RKO (cell line): ENCODE results near the gene ETF1.
A peak's percentile ranks its signal among the peaks of the same experiment; 100 is the strongest.

Experiments used
- DNase-seq: peaks from one replicate; pipeline ENCODE4 v3.0.0-alpha.2; 2016; ENCODE audit warnings: low spot score

Gene ETF1

DNA sequence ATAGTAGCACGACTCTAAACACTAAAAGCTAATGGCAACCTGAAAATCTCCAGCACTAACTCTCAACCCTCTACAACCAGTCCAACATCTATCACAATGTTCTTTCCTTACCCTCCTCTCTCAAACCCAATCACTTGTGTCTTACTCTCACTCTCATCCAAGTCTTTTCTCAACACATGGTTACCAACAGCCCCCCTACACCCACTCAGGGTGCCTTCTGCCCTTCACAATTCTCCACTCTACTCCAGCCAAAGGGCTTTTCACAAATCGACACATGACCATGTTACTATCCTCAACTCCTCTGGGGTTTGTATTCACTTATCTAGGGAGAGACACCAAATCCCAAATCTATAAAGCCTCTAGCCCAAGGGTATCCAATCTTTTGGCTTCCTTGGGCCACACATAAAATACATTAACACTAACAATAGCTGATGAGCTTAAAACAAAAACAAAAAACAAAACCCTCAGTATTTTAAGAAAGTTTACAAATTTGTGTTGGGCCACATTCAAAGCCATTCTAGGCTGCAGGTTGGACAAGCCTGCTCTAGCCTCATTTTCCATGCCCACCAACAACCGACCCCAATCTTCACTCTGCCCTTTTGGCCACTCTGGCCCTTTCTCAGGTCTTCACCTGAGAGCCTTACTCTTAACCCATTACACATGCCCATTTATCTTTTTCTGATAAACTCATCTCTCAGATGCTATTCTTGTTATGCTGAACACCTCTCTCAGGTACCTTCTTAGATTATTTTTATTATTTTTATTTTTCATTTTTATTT is 20.5 kb upstream of the ETF1 start:
- no peak for DNase-seq

- no peak for DNase-seq
Observed at GRCh38 chr5:138560971-138561370, 17.9 kb upstream of the ETF1 start.

- DNase-seq, result no peak
Observed at GRCh38 chr5:138559937-138560336, 16.9 kb upstream of the ETF1 start.

- no peak for DNase-seq
Observed at GRCh38 chr5:138557677-138558076, 14.6 kb upstream of the ETF1 start.

- DNase-seq, result no peak
Observed at GRCh38 chr5:138554143-138554542, 11.1 kb upstream of the ETF1 start.

DNA sequence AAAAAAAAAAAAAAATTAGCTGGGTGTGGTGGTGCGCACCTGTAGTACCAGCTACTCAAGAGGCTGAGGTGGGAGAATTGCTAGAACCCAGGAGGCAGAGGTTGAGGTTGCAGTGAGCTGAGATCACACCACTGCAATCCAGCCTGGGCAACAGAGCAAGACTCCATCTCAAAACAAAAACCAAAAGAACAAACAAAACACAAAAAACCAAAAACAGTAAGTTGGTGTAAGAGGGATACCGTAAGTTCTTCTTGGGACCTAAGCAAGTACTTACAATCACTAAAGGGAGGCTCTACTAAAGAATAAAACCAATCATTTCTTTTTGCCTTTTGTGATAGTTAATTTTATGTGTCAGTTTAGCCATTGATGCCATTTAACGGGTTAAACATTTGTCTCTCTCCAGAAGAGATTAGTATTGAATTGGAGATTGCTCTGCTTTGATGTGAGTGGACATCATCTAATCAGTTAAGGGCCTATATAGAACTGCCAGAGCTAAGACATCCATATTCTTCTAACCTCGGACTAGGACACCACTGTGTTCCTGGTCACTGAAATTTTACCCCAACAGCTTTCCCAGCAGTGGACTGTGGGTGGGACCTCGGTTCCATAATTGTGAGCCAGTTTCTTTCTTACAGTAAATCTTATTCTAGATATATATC is 10.5 kb upstream of the ETF1 start:
- DNase-seq, result no peak

DNA sequence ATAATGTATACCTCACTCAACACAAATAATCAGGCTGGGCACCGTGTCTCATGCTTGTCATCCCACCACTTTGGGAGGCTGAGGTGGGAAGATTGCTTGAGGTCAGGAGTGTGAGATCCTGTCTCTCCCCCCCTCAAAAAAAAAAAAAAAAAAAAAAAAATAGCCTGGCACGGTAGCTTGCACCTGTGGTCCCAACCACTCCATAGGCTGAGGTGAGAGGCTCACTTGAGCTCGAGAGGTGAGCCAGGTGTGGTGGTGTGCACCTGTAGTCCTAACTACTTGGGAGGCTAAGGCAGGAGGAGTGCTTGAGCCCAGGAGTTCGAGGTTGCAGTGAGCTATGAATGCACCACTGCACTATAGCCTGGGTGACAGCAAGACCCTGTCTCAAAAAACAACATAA is 9.6 kb upstream of the ETF1 start:
- no peak for DNase-seq

- DNase-seq, result no peak
Observed at GRCh38 chr5:138549414-138549813, 6.4 kb upstream of the ETF1 start.

- DNase-seq, result peak; percentile 75
Observed at GRCh38 chr5:138545919-138546562, 3.0 kb upstream of the ETF1 start.

GRCh38 chr5:138544181-138545134 is 1.4 kb upstream of the ETF1 start:
- peak; percentile 80 for DNase-seq

DNA sequence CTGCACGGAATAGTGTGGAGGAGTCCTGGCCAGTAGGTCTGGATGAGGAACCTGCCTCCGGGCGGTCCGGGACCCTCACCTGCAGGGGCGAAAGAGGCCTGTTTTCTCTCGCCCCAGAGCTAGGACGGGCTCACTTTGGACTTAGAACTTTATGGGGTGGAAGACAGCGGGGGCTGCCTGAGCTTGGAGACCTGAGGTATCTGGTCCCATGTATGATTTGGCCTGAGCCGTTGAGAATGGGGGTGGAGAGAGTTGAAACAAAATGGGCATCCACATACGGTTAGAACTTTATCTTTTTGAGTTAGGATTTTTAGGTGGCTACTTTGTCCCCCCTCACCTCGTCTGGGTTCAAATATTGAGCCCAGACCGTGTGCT is 681 bp upstream of the ETF1 start:
- no peak for DNase-seq

DNA sequence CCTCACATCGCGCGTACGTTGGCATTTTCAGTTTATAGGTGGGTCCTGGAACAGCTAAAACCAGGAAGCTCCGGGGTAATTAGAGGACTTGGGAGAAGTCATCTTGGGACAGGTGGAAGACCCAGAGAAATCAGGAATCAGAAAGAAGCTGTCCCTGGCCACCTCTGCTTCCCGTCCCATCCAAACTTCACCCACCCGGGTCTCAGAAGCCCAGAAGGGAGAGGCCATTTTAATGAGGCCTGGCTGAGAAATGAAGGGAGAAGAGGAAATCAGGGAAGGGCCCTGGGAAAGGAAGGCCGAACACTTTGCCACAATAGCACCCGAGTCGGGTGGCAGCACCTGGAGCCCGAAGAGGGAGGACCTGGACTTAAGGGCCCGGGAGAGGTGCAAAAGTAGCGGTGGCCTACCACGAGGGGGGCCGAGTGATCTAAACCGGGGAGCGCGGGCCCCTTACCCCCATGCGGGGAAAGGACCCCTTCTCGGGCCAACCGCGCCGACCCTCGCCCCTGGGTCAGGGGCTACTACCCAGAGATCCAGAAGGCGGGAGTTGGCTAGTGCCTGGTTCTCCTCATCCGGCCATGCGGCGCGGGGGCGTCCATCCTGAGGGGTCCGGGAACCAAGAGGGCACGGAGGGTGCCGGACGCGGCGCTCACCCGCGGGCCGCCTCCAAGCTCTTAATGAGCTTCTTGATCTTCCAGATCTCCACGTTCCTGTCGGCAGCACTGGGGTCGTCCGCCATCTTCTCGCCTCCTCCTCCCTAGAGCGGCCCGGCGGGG is 668 bp downstream of the ETF1 start:
- no peak for DNase-seq

DNA sequence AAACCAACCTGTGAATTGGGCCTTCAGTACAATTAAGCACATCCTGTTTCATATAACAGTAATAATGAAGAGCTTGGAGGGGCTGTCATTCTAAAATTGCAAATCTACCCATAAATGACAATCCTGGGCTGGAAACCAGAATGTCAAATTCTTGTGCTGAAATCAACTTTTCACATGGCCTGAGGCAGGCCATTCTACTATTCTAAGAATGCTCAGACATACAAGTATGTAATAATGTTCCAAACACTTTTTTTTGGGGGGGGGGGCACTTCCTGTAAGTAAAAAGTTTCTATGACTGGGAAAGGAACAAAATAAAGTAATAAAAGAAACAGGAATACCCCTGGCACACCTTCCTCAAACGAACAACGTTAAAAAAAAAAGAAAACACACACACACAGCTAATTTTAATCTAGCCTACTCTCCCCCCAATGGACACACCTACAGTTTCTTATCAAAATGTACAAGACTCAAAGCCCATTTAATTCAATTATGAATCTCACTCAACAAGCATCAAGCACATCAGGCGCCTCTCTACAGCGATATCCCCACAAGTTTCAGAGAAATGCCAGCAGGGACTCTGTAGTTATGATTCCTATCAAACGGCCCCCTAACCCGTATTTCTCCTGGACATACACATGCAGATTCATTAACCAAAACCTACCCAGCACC is 1.4 kb downstream of the ETF1 start:
- DNase-seq, result no peak

- no peak for DNase-seq
Observed at GRCh38 chr5:138539791-138540190, 3.2 kb downstream of the ETF1 start.

GRCh38 chr5:138538943-138539627 is 4.0 kb downstream of the ETF1 start:
- DNase-seq, result no peak

- no peak for DNase-seq
Observed at GRCh38 chr5:138536665-138537315, 6.2 kb downstream of the ETF1 start.

- no peak for DNase-seq
Observed at GRCh38 chr5:138536215-138536614, 6.8 kb downstream of the ETF1 start.

- no peak for DNase-seq
Observed at GRCh38 chr5:138533973-138534941, 8.8 kb downstream of the ETF1 start.
